Myocyte (in vitro differentiated cells): Measurements from ENCODE around the gene PPM1H. TPM values are rescaled to one million over a fixed set of nuclear protein-coding genes. Genes with fewer than 3 reads are reported as not detected.

Experiments
- DNase-seq: peaks from one replicate; pipeline ENCODE4 v3.0.0-alpha.2; 2012; ENCODE audit warnings: low read depth
- total RNA-seq: library from RNA; depleted of rRNA; stranded (reverse); fragments of >200 nt; gene quantifications from 2 replicates; pipeline ENCODE4 v1.2.3, GENCODE V29; 2014

Gene PPM1H
- total RNA-seq, 1 donor from 2014 or later: 24.6 TPM

GRCh38 chr12:62654326-62655241 lies 280.4 kb downstream of the PPM1H start:
- DNase-seq: no peak

- no peak for DNase-seq
Measured at GRCh38 chr12:62653740-62654139, 281.2 kb downstream of the PPM1H start.

GRCh38 chr12:62653304-62653703 lies 281.6 kb downstream of the PPM1H start:
- DNase-seq: no peak

DNA sequence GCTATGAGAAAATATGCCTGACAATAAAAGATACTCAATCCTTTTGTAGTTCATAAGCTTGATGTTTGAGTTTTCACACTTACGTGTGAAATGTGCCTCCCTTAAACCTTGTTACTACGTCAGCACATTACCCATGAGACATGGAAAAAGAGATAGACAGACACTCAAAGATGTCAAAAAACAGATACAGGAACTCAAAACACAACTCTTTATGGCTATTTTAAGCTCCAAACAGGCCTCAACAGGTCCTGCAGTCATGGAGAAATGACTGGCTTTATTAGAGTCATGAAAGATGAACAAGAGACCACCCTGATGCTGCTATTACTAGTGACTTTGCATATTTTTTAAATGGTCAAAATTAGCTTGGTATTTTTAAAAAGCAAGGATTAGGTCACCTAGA lies 283.8 kb downstream of the PPM1H start:
- DNase-seq: no peak

DNA sequence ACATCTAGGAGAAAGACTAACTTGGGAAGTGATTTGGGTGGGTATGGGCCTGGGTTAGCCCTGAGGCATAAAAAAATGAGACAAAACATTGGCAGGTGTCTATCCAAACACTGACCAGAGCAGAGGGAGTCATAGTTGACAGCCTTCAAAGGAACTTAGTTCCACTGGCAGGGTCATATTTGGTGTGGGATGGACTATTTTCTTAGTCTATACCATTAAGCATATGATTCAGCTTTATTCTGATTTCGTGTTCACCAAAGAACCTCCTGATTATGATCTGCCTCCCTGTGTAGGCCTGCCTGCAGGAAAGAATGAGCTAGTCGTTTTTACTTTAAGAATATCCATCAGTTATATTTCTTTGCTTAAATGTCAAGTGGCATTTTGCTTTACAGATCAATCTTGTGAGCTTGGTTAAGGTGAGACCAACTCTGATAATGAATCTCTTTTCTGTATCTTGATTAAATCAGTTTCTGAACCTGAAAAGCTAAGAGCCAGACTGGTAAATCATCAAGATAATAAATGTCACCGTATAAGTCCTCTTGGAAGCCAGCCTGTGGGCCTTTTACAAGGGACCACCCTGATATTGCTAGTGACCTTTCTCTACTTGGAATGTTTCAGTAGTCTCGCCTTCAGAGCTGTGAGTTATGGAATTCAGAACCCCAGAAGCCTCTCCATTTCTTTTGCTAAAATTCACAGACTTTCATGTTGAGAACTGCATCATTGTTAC lies 285.4 kb downstream of the PPM1H start:
- no peak for DNase-seq

DNA sequence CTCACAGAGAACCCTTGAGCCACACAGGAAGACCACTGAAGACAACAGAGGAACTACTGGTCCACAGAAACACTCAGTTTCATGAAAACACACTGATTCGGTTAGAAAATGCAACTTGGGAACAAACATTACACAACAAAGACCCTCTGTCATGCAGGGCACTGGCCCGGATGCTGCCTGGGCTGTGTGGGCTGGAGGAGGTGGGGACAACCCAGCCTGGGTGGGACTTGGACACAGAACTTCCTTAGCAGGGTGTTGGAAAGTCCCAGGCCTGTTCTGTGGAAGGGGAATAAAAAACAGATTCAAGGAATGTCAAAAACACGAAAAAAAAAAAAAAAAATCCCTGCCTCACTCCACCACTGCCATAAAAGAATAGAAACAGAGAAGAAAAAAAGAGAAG lies 287.4 kb downstream of the PPM1H start:
- no peak for DNase-seq

DNA sequence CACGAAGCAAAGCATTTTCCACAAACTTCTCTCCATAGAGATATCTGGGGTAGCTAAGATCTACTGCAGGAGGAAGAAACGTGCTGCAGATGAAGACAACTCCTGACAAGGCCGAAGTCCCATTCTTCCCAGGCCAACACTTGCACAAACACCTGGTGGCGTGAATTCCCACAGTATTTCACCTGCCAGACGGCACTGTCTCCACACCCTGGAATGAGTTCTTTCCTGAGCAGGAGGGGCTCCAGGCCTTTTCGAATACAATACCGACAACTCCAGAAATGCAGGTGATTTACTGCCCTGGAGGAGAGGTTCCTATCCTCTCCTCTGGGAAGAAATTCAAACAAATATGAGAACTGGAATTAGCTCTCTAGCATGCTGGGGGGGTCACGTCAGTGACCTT lies 288.4 kb downstream of the PPM1H start:
- no peak for DNase-seq

DNA sequence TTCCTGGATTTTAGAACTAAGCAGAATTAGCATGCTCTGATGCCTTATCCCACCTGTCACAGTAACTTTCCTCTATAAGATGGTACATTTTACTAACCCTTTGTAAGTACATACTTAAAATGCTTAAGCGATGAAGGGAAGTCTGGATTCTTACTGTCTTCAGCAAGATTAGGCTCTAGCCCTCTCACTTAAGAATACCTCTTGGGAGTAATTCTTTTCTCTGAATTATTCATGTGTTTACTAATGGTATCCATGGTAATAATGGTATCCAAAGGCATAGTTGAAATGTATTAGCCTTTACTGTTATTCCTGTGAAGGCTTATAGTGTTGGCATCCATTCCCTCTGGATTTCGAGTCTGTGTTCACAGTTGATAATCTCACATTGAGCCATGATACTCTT lies 291.5 kb downstream of the PPM1H start:
- no peak for DNase-seq

- DNase-seq: no peak
Measured at GRCh38 chr12:62642486-62642885, 292.5 kb downstream of the PPM1H start.

DNA sequence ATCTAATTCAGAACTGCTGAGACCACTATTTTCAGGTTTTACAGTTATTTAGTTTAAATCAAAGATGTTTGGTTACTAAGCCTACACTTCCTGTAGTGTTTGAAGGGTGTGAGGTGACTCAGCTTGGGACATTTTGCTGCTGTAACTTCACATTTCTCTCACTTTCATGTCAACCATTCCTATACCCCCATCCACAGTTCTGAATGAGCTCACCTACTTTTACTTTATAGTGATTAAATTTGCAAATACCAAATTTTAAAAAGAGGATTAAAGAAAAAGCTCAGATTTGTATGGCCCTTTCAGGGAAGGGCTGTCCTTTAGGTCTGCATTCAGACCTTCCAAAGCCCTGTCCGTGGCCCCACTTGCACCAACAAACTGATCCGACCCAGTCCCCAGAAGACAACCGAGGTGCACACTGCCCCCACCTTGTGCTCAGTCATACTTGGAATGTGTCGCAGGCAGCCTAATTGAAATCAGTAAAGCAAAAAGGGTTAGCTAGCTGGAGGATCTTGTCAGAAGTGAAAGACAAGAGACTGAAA lies 294.0 kb downstream of the PPM1H start:
- no peak for DNase-seq

DNA sequence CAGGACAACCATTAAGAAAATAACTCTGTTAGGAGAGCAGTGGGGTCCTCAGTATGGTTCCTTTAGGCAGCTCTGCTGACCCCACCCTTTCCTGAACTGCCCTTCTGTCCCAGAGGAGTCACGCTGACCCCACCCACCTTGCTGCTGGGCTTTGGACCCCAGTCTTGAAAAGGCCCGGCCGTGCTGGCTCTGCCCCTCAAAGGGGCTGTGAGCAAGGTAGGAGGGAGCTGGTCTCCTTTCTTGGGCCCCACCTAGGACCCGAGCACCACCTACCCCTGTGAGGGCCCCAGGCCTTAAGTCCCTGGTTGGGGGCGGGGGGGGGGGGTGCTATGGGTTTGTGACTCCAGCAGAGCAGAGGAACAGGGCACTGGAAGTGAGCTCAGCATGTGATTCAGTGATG lies 297.3 kb downstream of the PPM1H start:
- no peak for DNase-seq

DNA sequence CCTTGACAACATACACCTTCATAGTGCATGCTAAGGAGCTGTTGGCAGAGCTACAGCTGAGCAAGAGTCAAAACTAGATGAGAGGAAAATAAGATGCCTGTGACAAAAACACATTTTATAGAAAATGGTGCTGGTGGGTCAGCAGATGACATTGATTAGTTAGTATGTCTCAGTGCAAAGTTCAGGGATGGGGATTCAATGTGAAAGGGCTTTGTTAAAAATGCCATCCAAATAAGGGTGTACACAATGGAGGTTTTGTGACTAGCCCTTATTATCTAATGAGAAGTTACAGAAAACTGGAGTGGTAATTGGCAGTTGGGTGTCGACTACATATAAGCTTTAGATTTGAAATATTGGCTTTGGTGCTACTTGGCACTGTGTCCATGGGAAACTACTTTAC lies 299.3 kb downstream of the PPM1H start:
- DNase-seq: no peak

DNA sequence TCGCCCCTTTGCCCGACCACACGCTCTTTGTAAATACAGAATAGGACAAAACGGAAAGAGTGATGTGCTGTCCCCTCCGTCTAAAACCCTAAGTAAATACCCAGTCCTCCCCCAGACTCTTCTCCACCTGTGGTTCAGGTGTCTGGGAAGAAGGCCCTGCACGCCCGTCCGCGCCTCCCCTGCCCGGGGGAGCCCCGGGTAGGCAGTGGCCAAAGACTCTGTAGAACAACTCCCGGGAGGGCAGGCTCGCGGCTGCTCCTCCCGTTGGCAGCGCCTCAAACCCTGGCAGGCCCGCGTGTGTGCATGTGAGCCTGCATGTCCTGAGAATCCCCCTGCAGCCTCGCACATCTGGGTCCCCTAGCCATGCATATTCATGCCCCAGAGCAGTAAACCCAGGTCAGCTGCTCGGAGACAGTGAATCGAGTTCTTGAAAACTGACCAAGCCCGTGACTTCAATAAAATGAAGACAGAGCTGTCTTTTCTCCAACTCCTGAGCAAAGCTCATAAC lies 302.5 kb downstream of the PPM1H start:
- peak; percentile 68 for DNase-seq

DNA sequence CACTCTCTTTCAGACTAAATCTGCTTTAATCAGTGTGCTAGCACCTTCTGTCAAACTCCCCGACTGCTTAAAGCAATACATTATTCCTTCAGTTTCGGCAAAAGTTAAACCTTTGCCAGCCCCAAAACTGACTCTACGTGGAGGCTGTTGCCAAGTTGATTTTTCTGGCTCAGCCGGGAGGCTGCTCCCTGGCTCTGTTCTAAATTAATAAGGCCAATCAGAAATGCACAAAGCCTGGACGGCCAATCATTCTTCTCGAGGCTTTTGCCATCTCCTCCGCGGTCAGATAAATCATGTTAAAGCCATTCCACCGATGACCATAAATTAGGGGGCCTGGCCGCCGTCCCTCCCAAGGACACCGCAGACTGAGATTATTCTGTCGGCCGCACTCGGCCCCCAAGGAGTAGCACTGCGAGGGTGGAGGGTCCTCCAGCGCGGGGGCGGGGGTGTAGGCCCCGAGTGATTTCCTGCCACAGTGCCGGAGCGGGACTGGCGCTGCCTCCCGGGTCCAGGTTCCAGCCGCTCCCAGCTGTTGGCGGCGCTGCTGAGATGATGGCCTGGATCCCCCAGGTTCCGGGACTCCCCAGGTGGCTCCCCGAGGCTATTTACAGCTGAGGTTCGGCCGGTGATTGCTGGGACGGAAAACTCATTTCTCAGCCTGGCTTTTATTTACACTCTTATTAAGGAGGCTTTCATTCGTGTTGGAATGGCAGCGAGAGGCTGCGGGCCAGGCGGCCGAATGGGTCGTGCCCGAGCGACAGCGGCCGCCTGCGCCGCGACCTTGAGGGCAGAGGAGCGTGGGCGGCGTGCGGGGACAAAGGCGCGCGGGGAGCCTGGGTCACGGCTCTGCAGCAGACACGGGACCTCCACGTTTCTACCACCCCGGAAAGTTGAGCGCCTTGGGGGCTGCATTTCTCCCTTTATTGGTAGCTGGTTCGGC lies 303.2 kb downstream of the PPM1H start:
- peak; percentile 90 for DNase-seq

DNA sequence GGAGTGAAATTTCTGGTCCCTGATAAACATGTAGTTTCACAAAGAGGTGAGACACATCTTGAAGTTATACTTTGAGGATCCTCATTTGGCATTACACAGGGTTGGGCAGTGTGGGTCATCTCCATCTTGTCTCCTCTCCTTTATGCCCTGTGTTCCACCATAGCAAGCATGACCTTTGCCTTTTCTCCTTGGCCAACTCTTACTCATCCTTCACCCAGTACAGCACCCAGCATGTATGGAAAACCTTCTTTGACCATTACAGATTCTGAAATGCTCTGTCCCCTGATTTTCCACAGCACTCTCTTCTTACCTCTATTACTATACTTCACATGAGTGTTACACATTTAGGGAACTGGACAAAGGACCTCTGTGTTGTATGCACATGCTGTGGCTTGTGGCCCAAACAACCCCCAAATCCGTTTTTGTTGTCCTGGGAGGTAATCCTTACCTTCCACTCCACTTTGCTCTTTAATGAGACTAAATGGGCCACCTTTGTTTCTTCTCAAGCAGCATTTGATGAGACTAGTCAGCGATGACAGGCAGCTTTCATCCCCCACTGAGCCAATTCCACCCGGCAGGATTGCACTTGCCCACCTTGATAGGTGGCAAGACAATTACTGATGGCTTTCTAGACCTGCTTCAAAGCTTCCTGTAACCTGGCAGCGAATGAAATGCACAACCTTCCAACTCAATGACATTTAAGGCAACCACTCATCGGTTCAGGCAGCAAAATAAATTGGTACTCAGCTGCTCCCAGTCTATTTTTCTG lies 304.8 kb downstream of the PPM1H start:
- DNase-seq: no peak

DNA sequence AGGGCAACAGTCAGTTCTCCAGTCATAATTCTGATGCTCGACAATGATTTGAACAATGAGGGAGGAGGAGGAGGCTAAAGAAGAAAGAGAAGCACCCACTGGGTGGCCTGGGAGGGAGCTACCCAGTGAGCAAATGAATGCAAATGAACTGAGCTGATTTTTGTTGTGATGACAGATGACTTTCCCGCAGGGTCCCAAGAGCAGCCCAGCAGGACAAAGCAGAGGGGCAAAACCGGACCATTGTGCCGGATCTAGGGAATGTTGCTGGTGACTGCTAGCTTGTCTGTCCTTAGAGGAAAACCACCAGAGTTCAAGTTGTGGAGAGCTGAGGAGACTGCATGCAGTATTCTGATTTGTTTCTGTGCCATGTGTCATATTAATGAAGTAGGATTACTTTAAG lies 305.5 kb downstream of the PPM1H start:
- no peak for DNase-seq

- DNase-seq: peak; percentile 21
Measured at GRCh38 chr12:62627181-62627580, 307.8 kb downstream of the PPM1H start.

DNA sequence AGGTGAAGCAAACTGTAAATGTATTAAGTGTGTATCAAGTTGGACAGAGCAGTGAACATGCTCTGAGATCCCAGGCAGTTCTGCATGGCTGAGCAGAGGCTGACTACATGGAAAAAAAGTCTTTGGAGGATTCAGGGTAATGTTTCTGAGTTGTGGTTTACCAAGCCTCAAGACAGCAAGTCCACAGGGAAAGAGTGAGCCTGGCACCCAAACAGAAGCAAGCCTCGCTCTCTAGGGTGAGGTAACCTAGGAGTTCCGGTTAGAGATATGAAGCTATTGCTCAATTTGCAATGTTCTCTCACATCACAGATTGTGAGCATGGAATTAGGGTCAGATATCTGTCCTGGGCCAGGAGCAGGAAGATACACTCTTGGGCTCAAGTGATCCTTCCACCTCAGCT lies 309.7 kb downstream of the PPM1H start:
- peak; percentile 45 for DNase-seq

- DNase-seq: no peak
Measured at GRCh38 chr12:62622177-62622576, 312.8 kb downstream of the PPM1H start.

GRCh38 chr12:62621101-62621638 lies 313.8 kb downstream of the PPM1H start:
- no peak for DNase-seq
